Chondrocyte (in vitro differentiated cells): ENCODE results near the gene AFF1. TPM values are rescaled to one million over a fixed set of nuclear protein-coding genes. Genes with fewer than 3 reads are reported as not detected.
A peak's percentile ranks its signal among the peaks of the same experiment; 100 is the strongest.

Source experiments
- DNase-seq: peaks from one replicate; pipeline ENCODE4 v3.0.0; 2021; ENCODE audit warnings: mixed read lengths, low spot score
- H3K27ac Mint-ChIP-seq: one replicate; pipeline ENCODE4 v1.8.0; 2021; ENCODE audit warnings: mild to moderate bottlenecking, moderate library complexity, mixed read lengths; ENCODE audit not compliant: unreplicated experiment
- H3K27me3 Mint-ChIP-seq: 2 replicates; pipeline ENCODE4 v1.8.0; 2021; ENCODE audit warnings: low read depth, mixed read lengths
- H3K36me3 Mint-ChIP-seq: 2 replicates; pipeline ENCODE4 v1.8.0; 2021; ENCODE audit warnings: low read depth, mixed read lengths
- H3K4me1 Mint-ChIP-seq: 2 replicates; pipeline ENCODE4 v1.8.0; 2021; ENCODE audit warnings: low read depth, mild to moderate bottlenecking, mixed read lengths
- H3K4me3 Mint-ChIP-seq: one replicate; pipeline ENCODE4 v1.8.0; 2021; ENCODE audit warnings: mild to moderate bottlenecking, moderate library complexity, mixed read lengths; ENCODE audit not compliant: unreplicated experiment
- H3K9me3 Mint-ChIP-seq: 2 replicates; pipeline ENCODE4 v1.8.0; 2021; ENCODE audit warnings: low read depth, mixed read lengths
- total RNA-seq: library from RNA; stranded (reverse); gene quantifications from 3 replicates; pipeline ENCODE4 v1.2.1, GENCODE V29; 2021
- TF ChIP-seq, protein P1 (sequence below): fragments of 200-600 bp; sonication (generic); IDR thresholded peaks from 2 replicates; pipeline ENCODE4 v1.5.0; 2021; ENCODE audit warnings: antibody characterized with exemption, mild to moderate bottlenecking, moderate library complexity

Gene AFF1
- total RNA-seq, 1 donor from 2014 or later = 25.9 TPM

DNA sequence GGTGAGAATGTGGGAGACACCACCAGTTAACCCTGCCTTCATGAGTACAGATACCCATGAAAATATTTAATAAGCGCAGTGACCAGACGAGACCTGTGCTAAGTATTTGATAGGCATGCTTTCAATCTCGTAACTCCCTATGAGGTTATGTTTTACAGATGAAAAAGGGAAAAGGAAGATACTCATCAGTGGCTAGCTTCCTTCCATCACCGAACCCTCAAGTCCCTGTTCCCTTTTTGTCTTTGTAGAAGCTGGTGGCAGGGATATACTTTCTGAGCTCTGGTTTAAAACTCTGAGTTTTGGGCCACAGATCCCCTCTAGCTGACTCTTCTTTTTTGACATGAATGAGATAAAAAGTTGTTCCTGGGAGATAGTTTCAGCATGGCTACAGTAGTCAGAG lies 26.3 kb downstream of the AFF1 start:
- Mint-ChIP-seq H3K9me3 (no peaks in the 10 kb centered on the region), H3K36me3 (no peaks in the 10 kb centered on the region), H3K4me3 (no peak overlapping the region), H3K27me3 (no peaks in the 10 kb centered on the region), H3K4me1 (peaks cover 44% of the 10 kb centered on the region), H3K27ac (peak overlapping the region; percentile 49)
- TF ChIP-seq, protein P1, sequence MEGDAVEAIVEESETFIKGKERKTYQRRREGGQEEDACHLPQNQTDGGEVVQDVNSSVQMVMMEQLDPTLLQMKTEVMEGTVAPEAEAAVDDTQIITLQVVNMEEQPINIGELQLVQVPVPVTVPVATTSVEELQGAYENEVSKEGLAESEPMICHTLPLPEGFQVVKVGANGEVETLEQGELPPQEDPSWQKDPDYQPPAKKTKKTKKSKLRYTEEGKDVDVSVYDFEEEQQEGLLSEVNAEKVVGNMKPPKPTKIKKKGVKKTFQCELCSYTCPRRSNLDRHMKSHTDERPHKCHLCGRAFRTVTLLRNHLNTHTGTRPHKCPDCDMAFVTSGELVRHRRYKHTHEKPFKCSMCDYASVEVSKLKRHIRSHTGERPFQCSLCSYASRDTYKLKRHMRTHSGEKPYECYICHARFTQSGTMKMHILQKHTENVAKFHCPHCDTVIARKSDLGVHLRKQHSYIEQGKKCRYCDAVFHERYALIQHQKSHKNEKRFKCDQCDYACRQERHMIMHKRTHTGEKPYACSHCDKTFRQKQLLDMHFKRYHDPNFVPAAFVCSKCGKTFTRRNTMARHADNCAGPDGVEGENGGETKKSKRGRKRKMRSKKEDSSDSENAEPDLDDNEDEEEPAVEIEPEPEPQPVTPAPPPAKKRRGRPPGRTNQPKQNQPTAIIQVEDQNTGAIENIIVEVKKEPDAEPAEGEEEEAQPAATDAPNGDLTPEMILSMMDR = no peak
- no peak for DNase-seq

DNA sequence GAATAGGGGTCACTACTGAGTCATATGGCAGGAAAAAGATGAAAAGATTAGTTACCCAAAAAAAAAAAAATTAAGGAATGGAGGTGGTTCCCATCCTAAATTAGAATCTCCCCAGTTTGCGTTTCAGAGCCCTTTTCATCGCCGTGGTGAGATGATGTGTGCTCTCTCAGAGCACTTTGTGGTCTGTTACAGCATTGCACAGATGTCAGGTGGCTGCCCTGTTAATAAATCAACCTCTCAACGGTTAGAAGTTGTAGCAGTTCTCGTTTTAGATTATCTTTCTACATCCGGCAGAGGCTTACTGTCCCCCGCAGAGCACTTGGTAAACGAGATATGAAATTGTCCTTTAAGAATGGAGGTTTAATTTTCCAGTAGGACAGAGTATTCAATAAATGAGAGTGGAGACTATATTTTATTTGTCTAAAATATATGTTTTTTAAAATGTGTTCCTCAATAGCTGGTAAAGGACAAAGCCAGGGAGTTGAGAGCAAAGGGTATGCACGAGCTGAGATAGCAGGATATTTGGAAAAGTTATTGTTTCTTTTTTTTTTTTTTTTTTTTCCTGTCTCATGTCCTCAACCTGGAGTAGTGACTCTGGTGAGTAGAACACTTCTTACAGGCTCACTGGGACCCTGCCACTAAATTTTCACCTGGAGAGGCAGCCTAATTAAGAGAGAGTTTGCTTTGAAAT lies 26.9 kb downstream of the AFF1 start:
- H3K4me3 Mint-ChIP-seq = no peak overlapping the region
- peaks cover 42% of the 10 kb centered on the region for H3K4me1 Mint-ChIP-seq
- H3K36me3 Mint-ChIP-seq = no peaks in the 10 kb centered on the region
- no peaks in the 10 kb centered on the region for H3K9me3 Mint-ChIP-seq
- H3K27me3 Mint-ChIP-seq = no peaks in the 10 kb centered on the region
- peak overlapping the region; percentile 32 for H3K27ac Mint-ChIP-seq
- no peak for DNase-seq
- TF ChIP-seq, protein P1 = no peak

DNA sequence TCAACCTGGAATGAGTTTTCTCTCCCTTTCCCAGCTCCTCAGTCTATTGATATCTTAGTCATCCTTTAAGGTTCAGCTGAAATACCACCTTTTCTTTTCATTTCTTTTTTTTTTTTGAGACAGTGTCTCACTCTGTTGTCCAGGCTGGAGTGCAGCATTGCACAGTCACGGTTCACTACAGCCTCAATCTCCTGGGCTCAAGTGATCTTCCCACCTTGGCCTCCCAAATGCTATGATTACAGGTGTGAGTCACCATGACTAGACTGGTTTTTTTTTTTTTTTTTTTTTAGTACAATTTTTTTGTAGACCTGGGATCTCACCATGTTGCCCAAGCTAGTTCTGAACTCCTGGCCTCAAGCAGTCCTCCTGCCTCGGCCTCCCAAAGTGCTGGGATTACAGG lies 28.9 kb downstream of the AFF1 start:
- Mint-ChIP-seq H3K27ac (no peak overlapping the region), H3K9me3 (no peaks in the 10 kb centered on the region)
- no peak for DNase-seq

DNA sequence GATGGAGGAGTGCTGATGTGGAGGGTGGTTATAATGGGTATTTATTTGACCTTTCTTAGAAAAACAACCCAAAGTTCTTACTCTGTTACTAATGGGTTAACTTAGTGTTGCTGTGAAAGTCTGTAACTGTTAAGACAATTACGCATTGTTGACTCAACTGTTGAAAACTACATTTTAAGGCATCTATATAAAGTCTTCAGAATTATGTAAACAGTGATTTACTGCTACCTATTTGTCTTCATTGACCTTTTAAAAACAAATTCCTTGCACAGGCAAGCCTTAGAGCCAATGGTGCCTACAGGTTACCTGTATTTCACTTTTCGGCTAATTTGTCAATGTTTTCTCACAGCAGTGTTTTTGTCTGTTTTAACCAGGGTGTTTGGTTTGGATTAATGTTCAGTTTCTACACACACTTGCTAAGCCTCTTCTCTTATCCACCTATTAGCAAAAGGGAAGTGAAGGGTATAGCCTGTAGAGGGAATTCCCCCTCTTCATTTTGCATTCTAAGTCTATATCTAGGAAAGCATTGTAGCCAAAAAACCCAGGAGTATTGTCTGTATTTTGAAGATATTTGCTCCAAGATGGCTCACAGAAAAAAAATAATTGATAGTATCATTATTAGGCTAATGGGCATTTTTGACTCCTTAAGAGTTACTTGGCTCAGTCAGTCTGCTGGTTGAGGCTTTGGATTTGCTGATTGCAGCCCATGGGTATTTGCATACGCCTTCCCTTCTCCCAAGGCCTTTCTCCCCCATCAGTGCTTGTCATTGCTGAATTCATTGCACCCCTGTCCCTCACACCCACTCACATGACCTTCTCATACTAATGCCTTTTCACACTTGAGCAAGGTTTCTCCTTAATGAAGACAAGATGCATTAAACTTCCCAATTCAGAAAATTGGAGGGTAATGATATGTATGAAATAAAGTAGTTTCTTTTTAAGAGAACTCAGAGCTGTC lies 30.5 kb downstream of the AFF1 start:
- H3K27me3 Mint-ChIP-seq = no peaks in the 10 kb centered on the region
- no peak overlapping the region for H3K27ac Mint-ChIP-seq
- no peak overlapping the region for H3K4me3 Mint-ChIP-seq
- no peak for DNase-seq
- H3K4me1 Mint-ChIP-seq = peaks cover 15% of the 10 kb centered on the region
- TF ChIP-seq, protein P1 = no peak
- no peaks in the 10 kb centered on the region for H3K9me3 Mint-ChIP-seq
- H3K36me3 Mint-ChIP-seq = no peaks in the 10 kb centered on the region

More for the DNA sequence above, 28.9 kb downstream of the AFF1 start:
- Mint-ChIP-seq H3K4me3 (no peak overlapping the region), H3K36me3 (no peaks in the 10 kb centered on the region), H3K27me3 (no peaks in the 10 kb centered on the region), H3K4me1 (peaks cover 29% of the 10 kb centered on the region)
- TF ChIP-seq, protein P1 = no peak

DNA sequence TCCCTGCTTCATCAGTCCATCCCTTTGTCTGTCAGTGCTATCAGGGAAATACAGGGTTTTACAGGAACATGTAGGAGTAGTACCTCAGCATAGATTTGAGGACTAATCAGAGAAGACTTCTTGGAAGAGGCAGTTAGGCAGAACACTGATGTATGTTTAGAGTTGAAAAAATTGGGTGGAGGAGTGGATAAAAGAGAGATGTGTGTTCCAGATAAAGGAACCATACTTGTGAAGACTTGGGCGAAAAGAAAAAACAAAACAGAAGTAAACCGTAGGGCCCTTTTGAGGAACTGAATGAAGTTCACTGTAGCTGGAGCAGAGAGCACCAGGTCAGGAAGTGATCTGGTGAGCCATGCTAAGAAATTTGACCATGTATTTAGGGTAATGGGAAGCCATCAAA lies 32.3 kb downstream of the AFF1 start:
- Mint-ChIP-seq H3K36me3 (no peaks in the 10 kb centered on the region), H3K4me3 (no peak overlapping the region), H3K27me3 (no peaks in the 10 kb centered on the region), H3K4me1 (no peaks in the 10 kb centered on the region), H3K9me3 (no peaks in the 10 kb centered on the region), H3K27ac (no peak overlapping the region)
- DNase-seq = no peak
- TF ChIP-seq, protein P1 = no peak
